Sigmoid colon (tissue), 7 donors: Measurements from ENCODE around the gene ANK2. TPM values are rescaled to one million over a fixed set of nuclear protein-coding genes. Genes with fewer than 3 reads are reported as not detected.

Experiments used
- DNase-seq: peaks from one replicate; pipeline ENCODE4 v3.0.0-alpha.2; 2019
- H3K27ac ChIP-seq, 4 donors: fragments of 200-600 bp; sonication (generic); one replicate each; pipeline ENCODE4 v1.5.1; 2016 to 2019; ENCODE audit warnings: mild to moderate bottlenecking in 1 of 4
- H3K27me3 ChIP-seq, 3 donors: fragments of 200-600 bp; sonication (generic); one replicate each; pipeline ENCODE4 v1.5.1; 2019; ENCODE audit warnings: mild to moderate bottlenecking in 1 of 3
- H3K36me3 ChIP-seq, 4 donors: fragments of 200-600 bp; sonication (generic); one replicate each; pipeline ENCODE4 v1.5.1; 2016 to 2019
- H3K4me1 ChIP-seq, 4 donors: fragments of 200-600 bp; sonication (generic); one replicate each; pipeline ENCODE4 v1.5.1; 2017 to 2019
- H3K4me3 ChIP-seq, 4 donors: fragments of 200-600 bp; sonication (generic); one replicate each; pipeline ENCODE4 v1.5.1; 2017 to 2019; ENCODE audit warnings: mild to moderate bottlenecking in 2 of 4, moderate library complexity in 1 of 4
- H3K9me3 ChIP-seq, 4 donors: fragments of 200-600 bp in 3 of 4; sonication (generic) in 3 of 4; one replicate each; pipeline versions ENCODE4 v1.5.1 to v1.6.1; 2013 to 2019
- CTCF ChIP-seq, 4 experiments: fragments of 450-650 bp in 3 of 4; fragments of 200-600 bp in 1 of 4; IDR thresholded peaks; one replicate each; pipeline ENCODE4 v1.5.1; 2016 to 2019; ENCODE audit warnings: antibody characterized with exemption in 4 of 4, mild to moderate bottlenecking in 3 of 4, moderate library complexity in 2 of 4
- EP300 ChIP-seq, 4 donors: sonication (generic); formaldehyde crosslinking; IDR thresholded peaks; one replicate each; pipeline ENCODE4 v1.6.1; 2017; ENCODE audit warnings: antibody characterized with exemption in 4 of 4
- POLR2A ChIP-seq, 2 donors: fragments of 450-650 bp; IDR thresholded peaks; one replicate each; pipeline ENCODE4 v1.6.1; 2016; ENCODE audit warnings: antibody characterized with exemption in 2 of 2, mild to moderate bottlenecking in 2 of 2, moderate library complexity in 2 of 2
- POLR2AphosphoS5 ChIP-seq, 4 donors: sonication (generic); formaldehyde crosslinking; IDR thresholded peaks; one replicate each; pipeline ENCODE4 v1.6.1; 2017; ENCODE audit warnings: antibody characterized with exemption in 4 of 4
- WGBS, 2 donors: extraction: QIAGEN DNeasy Blood & Tissue Kit; methylation state at CpG; one replicate each; pipeline ENCODE4 v1.1.7; 2013; 5-methylcytosine and 5-hydroxymethylcytosine counted together
- intact Hi-C: fragments of 100-400 bp; cut with DNase I; formaldehyde crosslinking; loops from one replicate; pipeline ENCODE4 v1.15.1; 2023
- polyA plus RNA-seq, 3 donors: library from polyadenylated mRNA; stranded (reverse); fragments of 200-250 nt; gene quantifications; one replicate each; pipeline ENCODE4 v1.2.3, GENCODE V29; 2013
- total RNA-seq, 4 donors: library from RNA; depleted of rRNA; stranded (reverse); fragments of >200 nt; gene quantifications; one replicate each; pipeline ENCODE4 v1.1.0, GENCODE V29; 2016
- donor health status: healthy with polysubstance abuse.
- donor health status: Bipolar disorder and iron deficiency.
- donor health status: healthy.

Gene ANK2
- total and polyA plus RNA-seq, 7 donors = 1.4 to 141 (median 69.8) TPM

- no peak overlapping the region for H3K4me3 ChIP-seq
- no peak for DNase-seq
- 63 to 80% methylated on average over 4 of the region's 4 CpGs for WGBS, 2 donors
- H3K9me3 ChIP-seq = no peaks in the 10 kb centered on the region
- intact Hi-C loops = no loop called here
- TF ChIP-seq EP300 (IDR thresholded peaks at IDR 0.05) (no peak), POLR2AphosphoS5 (IDR thresholded peaks at IDR 0.05) (no peak), CTCF (IDR thresholded peaks at IDR 0.05) (no peak), POLR2A (IDR thresholded peaks at IDR 0.05) (no peak)
- no peaks in the 10 kb centered on the region for H3K36me3 ChIP-seq
- H3K27ac ChIP-seq = no peak overlapping the region
- H3K4me1 ChIP-seq = peaks cover 0 to 5% (median 0%) of the 10 kb centered on the region in 4 donors
- H3K27me3 ChIP-seq = no peaks in the 10 kb centered on the region
Measured at GRCh38 chr4:113012786-113013185, 36.7 kb upstream of the ANK2 start.

- 56 to 60% methylated on average over 1 of the region's 1 CpG for WGBS, 2 donors
- TF ChIP-seq CTCF (IDR thresholded peaks at IDR 0.05) (no peak), EP300 (IDR thresholded peaks at IDR 0.05) (no peak), POLR2A (IDR thresholded peaks at IDR 0.05) (no peak), POLR2AphosphoS5 (IDR thresholded peaks at IDR 0.05) (no peak)
- Histone ChIP-seq H3K27ac (no peak overlapping the region), H3K36me3 (no peaks in the 10 kb centered on the region), H3K9me3 (no peaks in the 10 kb centered on the region), H3K27me3 (no peaks in the 10 kb centered on the region), H3K4me3 (no peak overlapping the region), H3K4me1 (peaks cover 0 to 5% (median 0%) of the 10 kb centered on the region in 4 donors)
- DNase-seq = no peak
- intact Hi-C loops = no loop called here
Measured at GRCh38 chr4:113013751-113014150, 35.7 kb upstream of the ANK2 start.

- no peak for TF ChIP-seq POLR2AphosphoS5 (IDR thresholded peaks at IDR 0.05)
- TF ChIP-seq EP300 (IDR thresholded peaks at IDR 0.05) = no peak
- no peak for TF ChIP-seq POLR2A (IDR thresholded peaks at IDR 0.05)
- TF ChIP-seq CTCF (IDR thresholded peaks at IDR 0.05) = no peak
- intact Hi-C loops = no loop called here
- WGBS, 2 donors = 92 to 100% methylated on average over 1 of the region's 1 CpG
- Histone ChIP-seq H3K27me3 (no peaks in the 10 kb centered on the region), H3K9me3 (no peaks in the 10 kb centered on the region), H3K36me3 (no peaks in the 10 kb centered on the region), H3K4me3 (no peak overlapping the region), H3K27ac (no peak overlapping the region), H3K4me1 (peaks cover 0 to 5% (median 0%) of the 10 kb centered on the region in 4 donors)
- no peak for DNase-seq
Measured at GRCh38 chr4:113016377-113016776, 33.1 kb upstream of the ANK2 start.

- Histone ChIP-seq H3K36me3 (no peaks in the 10 kb centered on the region), H3K27ac (no peak overlapping the region), H3K27me3 (no peaks in the 10 kb centered on the region), H3K9me3 (no peaks in the 10 kb centered on the region), H3K4me3 (no peak overlapping the region), H3K4me1 (no peaks in the 10 kb centered on the region)
- intact Hi-C loops = no loop called here
- TF ChIP-seq POLR2AphosphoS5 (IDR thresholded peaks at IDR 0.05) = no peak
- no peak for TF ChIP-seq EP300 (IDR thresholded peaks at IDR 0.05)
- TF ChIP-seq CTCF (IDR thresholded peaks at IDR 0.05) = no peak
- TF ChIP-seq POLR2A (IDR thresholded peaks at IDR 0.05) = no peak
- no peak for DNase-seq
- 32 to 55% methylated on average over 1 of the region's 1 CpG for WGBS, 2 donors
Measured at GRCh38 chr4:113020966-113021365, 28.5 kb upstream of the ANK2 start.

GRCh38 chr4:113024388-113024787 lies 25.1 kb upstream of the ANK2 start:
- H3K27ac ChIP-seq = no peak overlapping the region
- no peaks in the 10 kb centered on the region for H3K4me1 ChIP-seq
- intact Hi-C loops = no loop called here
- no peaks in the 10 kb centered on the region for H3K36me3 ChIP-seq
- DNase-seq = no peak
- no peak overlapping the region for H3K4me3 ChIP-seq
- no peaks in the 10 kb centered on the region for H3K27me3 ChIP-seq
- H3K9me3 ChIP-seq = no peaks in the 10 kb centered on the region
- TF ChIP-seq POLR2AphosphoS5 (IDR thresholded peaks at IDR 0.05) (no peak), CTCF (IDR thresholded peaks at IDR 0.05) (no peak), EP300 (IDR thresholded peaks at IDR 0.05) (no peak), POLR2A (IDR thresholded peaks at IDR 0.05) (no peak)
- 83 to 94% methylated on average over 1 of the region's 1 CpG for WGBS, 2 donors
